WTC11 (cell line): Measurements from ENCODE around the gene FDCSP. TPM values are rescaled to one million over a fixed set of nuclear protein-coding genes. Genes with fewer than 3 reads are reported as not detected.

Experiments used
- ATAC-seq: fragments of 200-7000 bp; cut with Tn5 transposase; 2 replicates; pipeline ENCODE4 v1.10.0; 2021; ENCODE audit warnings: mild to moderate bottlenecking, moderate library complexity
- CTCF ChIA-PET: fragments of 300-600 bp; sonication (Branson Sonifier 250); formaldehyde crosslinking; loops from one replicate; lab custom pipeline; 2021; ENCODE audit warnings: antibody characterized with exemption; lab: Charles Lee
- POLR2A ChIA-PET: fragments of 350-600 bp; sonication (Branson Sonifier 250); formaldehyde crosslinking; loops from one replicate; lab custom pipeline; 2021; ENCODE audit warnings: antibody characterized with exemption; lab: Charles Lee
- DNase-seq: peaks from one replicate; pipeline ENCODE4 v3.0.0; 2021; ENCODE audit warnings: low spot score
- H3K27ac Mint-ChIP-seq: 2 replicates; pipeline ENCODE4 v1.8.0; 2021; ENCODE audit warnings: mixed read lengths
- H3K27me3 Mint-ChIP-seq: 2 replicates; pipeline ENCODE4 v1.8.0; 2021; ENCODE audit warnings: low read depth, mild to moderate bottlenecking, moderate library complexity, mixed read lengths
- H3K36me3 Mint-ChIP-seq: 2 replicates; pipeline ENCODE4 v1.8.0; 2021; ENCODE audit warnings: mixed read lengths
- H3K4me1 Mint-ChIP-seq: 2 replicates; pipeline ENCODE4 v1.8.0; 2022; ENCODE audit warnings: mixed read lengths
- H3K4me3 Mint-ChIP-seq: 2 replicates; pipeline ENCODE4 v1.8.0; 2021; ENCODE audit warnings: mild to moderate bottlenecking, moderate library complexity, mixed read lengths
- H3K9me3 Mint-ChIP-seq: 2 replicates; pipeline ENCODE4 v1.8.0; 2021; ENCODE audit warnings: mixed read lengths
- AR ChIP-seq: fragments of 250-450 bp; sonication (Bioruptor Pico); IDR thresholded peaks from 2 replicates; pipeline ENCODE4 v1.9.0; 2021; ENCODE audit warnings: mild to moderate bottlenecking
- ARID4B ChIP-seq: sonication (generic); formaldehyde crosslinking; IDR thresholded peaks from 2 replicates; pipeline ENCODE4 v1.8.0; 2023; ENCODE audit warnings: missing genetic modification reagents, mild to moderate bottlenecking, borderline replicate concordance
- ATF6 ChIP-seq: sonication (generic); formaldehyde crosslinking; IDR thresholded peaks from 2 replicates; pipeline ENCODE4 v1.8.1; 2023; ENCODE audit warnings: mild to moderate bottlenecking, missing genetic modification reagents
- CBFB ChIP-seq: sonication (generic); formaldehyde crosslinking; IDR thresholded peaks from 2 replicates; pipeline ENCODE4 v1.8.1; 2022; ENCODE audit warnings: mild to moderate bottlenecking, low read depth, missing genetic modification reagents
- FOXK1 ChIP-seq: sonication (generic); formaldehyde crosslinking; IDR thresholded peaks from 2 replicates; pipeline ENCODE4 v1.8.0; 2022; ENCODE audit warnings: mild to moderate bottlenecking, moderate library complexity, missing genetic modification reagents
- GABPB1 ChIP-seq: sonication (generic); formaldehyde crosslinking; IDR thresholded peaks from 2 replicates; pipeline ENCODE4 v1.8.1; 2023; ENCODE audit warnings: mild to moderate bottlenecking, missing genetic modification reagents
- HMGXB4 ChIP-seq: sonication (generic); formaldehyde crosslinking; IDR thresholded peaks from 2 replicates; pipeline ENCODE4 v1.8.1; 2023; ENCODE audit warnings: mild to moderate bottlenecking, moderate library complexity, missing genetic modification reagents
- NR2C2 ChIP-seq: sonication (generic); formaldehyde crosslinking; IDR thresholded peaks from 2 replicates; pipeline ENCODE4 v1.8.0; 2022; ENCODE audit warnings: mild to moderate bottlenecking, missing genetic modification reagents
- NR3C1 ChIP-seq: sonication (generic); formaldehyde crosslinking; conservative IDR thresholded peaks from 2 replicates; pipeline ENCODE4 v1.8.1; 2023; ENCODE audit warnings: low read depth, mild to moderate bottlenecking, missing genetic modification reagents
- PRDM15 ChIP-seq: sonication (generic); formaldehyde crosslinking; IDR thresholded peaks from 2 replicates; pipeline ENCODE4 v1.8.0; 2022; ENCODE audit warnings: missing genetic modification reagents
- TCF7 ChIP-seq: sonication (generic); formaldehyde crosslinking; IDR thresholded peaks from 2 replicates; pipeline ENCODE4 v1.8.0; 2022; ENCODE audit warnings: mild to moderate bottlenecking, low read depth, missing genetic modification reagents, moderate library complexity
- TEAD1 ChIP-seq: sonication (generic); formaldehyde crosslinking; IDR thresholded peaks from 2 replicates; pipeline ENCODE4 v1.8.0; 2022; ENCODE audit warnings: mild to moderate bottlenecking, missing genetic modification reagents
- ZBTB21 ChIP-seq: sonication (generic); formaldehyde crosslinking; IDR thresholded peaks from 2 replicates; pipeline ENCODE4 v1.8.1; 2023; ENCODE audit warnings: mild to moderate bottlenecking, missing genetic modification reagents, borderline replicate concordance
- ZNF396 ChIP-seq: fragments of 250-450 bp; sonication (Bioruptor Pico); IDR thresholded peaks from 2 replicates; pipeline ENCODE4 v1.8.0; 2021; ENCODE audit warnings: mild to moderate bottlenecking, moderate library complexity, borderline replicate concordance
- total RNA-seq: library from RNA; stranded (reverse); gene quantifications from 3 replicates; pipeline ENCODE4 v1.2.3, GENCODE V29; 2021

The FDCSP gene
- total RNA-seq, 1 experiment from 2014 or later = not detected

- Mint-ChIP-seq H3K36me3 (no peaks in the 10 kb centered on the region), H3K9me3 (no peaks in the 10 kb centered on the region), H3K4me1 (no peaks in the 10 kb centered on the region), H3K27me3 (no peaks in the 10 kb centered on the region), H3K4me3 (no peak overlapping the region)
- ChIA-PET POLR2A (no interaction called here), CTCF (no interaction called here)
- DNase-seq (no peak), ATAC-seq (no peak)
- no peak for TF ChIP-seq ZBTB21
- no peak for TF ChIP-seq ATF6 (CRISPR knock-in tag)
- TF ChIP-seq GABPB1 (CRISPR knock-in tag) = no peak
- TF ChIP-seq TCF7 (CRISPR knock-in tag) = no peak
- TF ChIP-seq ZNF396 = no peak
- no peak for TF ChIP-seq TEAD1 (CRISPR knock-in tag)
- TF ChIP-seq HMGXB4 = no peak
- no peak for TF ChIP-seq NR2C2 (CRISPR knock-in tag)
- TF ChIP-seq ARID4B (CRISPR knock-in tag) = no peak
- TF ChIP-seq AR (CRISPR knock-in tag) = no peak
- TF ChIP-seq NR3C1 (CRISPR knock-in tag) = no peak
- no peak for TF ChIP-seq PRDM15 (CRISPR knock-in tag)
- TF ChIP-seq FOXK1 = no peak
- TF ChIP-seq CBFB (CRISPR knock-in tag) = no peak
- TF ChIP-seq, all 79 proteins: peak for 0
- H3K27ac Mint-ChIP-seq = no peak overlapping the region
Observed at GRCh38 chr4:70251250-70251944, 25.5 kb downstream of the FDCSP start.
